ENCODE measurements around the gene ERAP2.
"Not testable (repeated sequence)": the region's sequence is repeated elsewhere in the genome, so short reads cannot be mapped to it uniquely, and the experiment has no call there.

ERAP2 gene

GRCh38 chr5:96876292-96876850 lies at the start of gene ERAP2:
Gene ERAP2 (plus strand): TSS chr5:96876500. CDS start chr5:96879686, 3,186 bp downstream.
- DNase-seq (ENCODE audit: low read depth in 2 of 2, low spot score in 1 of 2) = no peak

- no peak for DNase-seq (ENCODE audit: low read depth in 2 of 2, low spot score in 1 of 2)
These were observed 47.0 kb upstream of the ERAP2 start for GRCh38 chr5:96829297-96829696.

GRCh38 chr5:96834016-96834415 lies 42.3 kb upstream of the ERAP2 start:
- no peak for DNase-seq (ENCODE audit: low read depth in 2 of 2, low spot score in 1 of 2)

GRCh38 chr5:96835791-96836191 lies 40.5 kb upstream of the ERAP2 start:
- no peak for DNase-seq (ENCODE audit: low read depth in 2 of 2, low spot score in 1 of 2)

- DNase-seq (ENCODE audit: low read depth in 2 of 2, low spot score in 1 of 2) = no peak
These were observed 39.5 kb upstream of the ERAP2 start for GRCh38 chr5:96836817-96837216.

- no peak for DNase-seq (ENCODE audit: low read depth in 2 of 2, low spot score in 1 of 2)
These were observed 39.0 kb upstream of the ERAP2 start for GRCh38 chr5:96837303-96837702.

GRCh38 chr5:96838201-96839070 lies 37.9 kb upstream of the ERAP2 start:
- no peak for DNase-seq (ENCODE audit: low read depth in 2 of 2, low spot score in 1 of 2)

GRCh38 chr5:96839071-96839592 lies 37.2 kb upstream of the ERAP2 start:
- no peak for DNase-seq (ENCODE audit: low read depth in 2 of 2, low spot score in 1 of 2)

- not testable (repeated sequence) for DNase-seq (ENCODE audit: low read depth in 2 of 2, low spot score in 1 of 2)
These were observed 34.4 kb upstream of the ERAP2 start for GRCh38 chr5:96841931-96842330.

- no peak for DNase-seq (ENCODE audit: low read depth in 2 of 2, low spot score in 1 of 2)
These were observed 33.2 kb upstream of the ERAP2 start for GRCh38 chr5:96843140-96843539.

- no peak for DNase-seq (ENCODE audit: low read depth in 2 of 2, low spot score in 1 of 2)
These were observed 31.8 kb upstream of the ERAP2 start for GRCh38 chr5:96844481-96844990.

- DNase-seq (ENCODE audit: low read depth in 2 of 2, low spot score in 1 of 2) = no peak
These were observed 24.8 kb upstream of the ERAP2 start for GRCh38 chr5:96851312-96852062.

GRCh38 chr5:96852759-96853158 lies 23.5 kb upstream of the ERAP2 start:
- no peak for DNase-seq (ENCODE audit: low read depth in 2 of 2, low spot score in 1 of 2)

- DNase-seq (ENCODE audit: low read depth in 2 of 2, low spot score in 1 of 2) = no peak
These were observed 22.2 kb upstream of the ERAP2 start for GRCh38 chr5:96854067-96854466.

- DNase-seq (ENCODE audit: low read depth in 2 of 2, low spot score in 1 of 2) = no peak
These were observed 21.0 kb upstream of the ERAP2 start for GRCh38 chr5:96855031-96855872.

- no peak for DNase-seq (ENCODE audit: low read depth in 2 of 2, low spot score in 1 of 2)
These were observed 19.9 kb upstream of the ERAP2 start for GRCh38 chr5:96856371-96856770.

- DNase-seq (ENCODE audit: low read depth in 2 of 2, low spot score in 1 of 2) = no peak
These were observed 18.8 kb upstream of the ERAP2 start for GRCh38 chr5:96857454-96857853.

- DNase-seq (ENCODE audit: low read depth in 2 of 2, low spot score in 1 of 2) = no peak
These were observed 18.4 kb upstream of the ERAP2 start for GRCh38 chr5:96857924-96858323.

- no peak for DNase-seq (ENCODE audit: low read depth in 2 of 2, low spot score in 1 of 2)
These were observed 16.9 kb upstream of the ERAP2 start for GRCh38 chr5:96859375-96859774.

- DNase-seq (ENCODE audit: low read depth in 2 of 2, low spot score in 1 of 2) = no peak
These were observed 15.2 kb upstream of the ERAP2 start for GRCh38 chr5:96861076-96861475.

GRCh38 chr5:96863114-96863513 lies 13.2 kb upstream of the ERAP2 start:
- no peak for DNase-seq (ENCODE audit: low read depth in 2 of 2, low spot score in 1 of 2)

Data from stimulated activated CD8-positive, alpha-beta memory T cell treated with anti-CD3 and anti-CD28 coated beads, Interleukin-4, amount 100 ng/mL, for 1 hour (primary cell).